Measurements from ENCODE around the gene MS4A10. TPM values are rescaled to one million over a fixed set of nuclear protein-coding genes. Genes with fewer than 3 reads are reported as not detected.

The MS4A10 gene
- total RNA-seq, 2 donors from 2014 or later: not detected

DNA sequence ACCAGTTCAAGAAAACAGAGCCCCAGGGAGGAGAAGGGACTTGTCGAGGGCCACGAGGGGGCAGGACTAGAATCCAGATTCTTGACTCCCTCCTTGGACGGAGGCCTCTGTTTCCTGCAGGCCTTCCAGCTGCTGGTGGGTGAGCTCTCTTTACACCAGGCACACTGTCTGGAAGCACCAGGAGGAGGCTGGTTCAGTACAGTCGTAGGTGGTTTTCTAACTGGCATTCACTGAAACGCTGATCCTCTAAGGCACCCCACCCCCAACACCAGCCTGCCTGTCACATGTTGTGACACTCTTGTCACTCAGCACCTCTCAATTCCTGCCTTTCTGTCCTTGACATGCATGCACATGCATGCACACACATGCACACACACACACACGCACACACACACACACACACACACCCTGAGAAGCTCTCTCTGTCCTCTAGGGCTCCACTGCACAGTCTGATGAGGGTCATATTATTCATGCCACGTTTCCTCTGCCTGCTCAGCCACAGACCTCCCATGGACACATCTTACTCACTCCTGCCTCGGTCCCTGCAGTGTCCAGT is 751 bp downstream of the MS4A10 start:
- H3K27ac Mint-ChIP-seq: no peak overlapping the region
- DNase-seq (ENCODE audit: low spot score) (no peak), ATAC-seq (no peak)
- no peak overlapping the region for H3K4me3 Mint-ChIP-seq
- H3K9me3 Mint-ChIP-seq: no peaks in the 10 kb centered on the region
- no peaks in the 10 kb centered on the region for H3K4me1 Mint-ChIP-seq (ENCODE audit: low read depth in 2 of 2)
- H3K36me3 Mint-ChIP-seq: no peaks in the 10 kb centered on the region
- no peaks in the 10 kb centered on the region for H3K27me3 Mint-ChIP-seq

DNA sequence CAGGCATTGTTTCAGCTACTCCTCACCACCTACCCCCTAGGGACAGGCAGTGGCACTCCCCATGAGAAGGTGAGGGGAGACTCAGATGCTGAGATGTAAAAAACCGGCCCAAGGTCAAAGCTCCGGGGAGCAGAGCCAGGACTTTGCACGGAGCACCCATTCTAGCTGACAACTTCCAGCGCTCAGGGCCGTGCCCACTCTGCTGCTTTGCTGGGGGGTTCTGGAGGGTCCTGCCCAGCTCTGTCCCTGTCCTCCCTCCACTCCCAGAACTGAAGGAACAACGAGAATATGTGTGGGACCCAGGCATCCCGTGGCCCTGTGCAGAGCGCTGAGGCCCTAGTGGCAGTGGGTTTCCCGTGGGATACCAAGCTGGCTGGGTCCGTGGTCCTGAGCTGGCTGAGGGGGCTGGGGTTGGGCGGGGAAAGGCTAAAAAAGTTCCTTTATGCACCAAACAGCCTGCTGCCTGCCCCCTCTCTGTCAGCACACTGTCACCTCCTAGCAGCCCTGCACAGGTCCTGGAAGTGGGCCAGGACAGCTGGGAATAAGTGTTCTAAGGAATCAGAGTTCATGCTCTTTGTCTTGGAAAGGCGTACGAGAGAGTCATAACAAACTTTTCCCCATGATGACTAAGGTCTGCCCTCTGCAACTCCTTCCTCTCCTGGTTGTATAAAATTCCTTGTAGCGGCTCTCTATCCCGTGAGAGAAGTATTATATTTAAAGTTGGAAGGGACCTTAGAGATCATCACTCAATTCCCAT is 1.9 kb downstream of the MS4A10 start:
- Mint-ChIP-seq H3K9me3 (no peaks in the 10 kb centered on the region), H3K36me3 (no peaks in the 10 kb centered on the region), H3K4me3 (no peak overlapping the region), H3K27me3 (no peaks in the 10 kb centered on the region), H3K27ac (no peak overlapping the region), H3K4me1 (ENCODE audit: low read depth in 2 of 2) (no peaks in the 10 kb centered on the region)
- ATAC-seq (no peak), DNase-seq (ENCODE audit: low spot score) (no peak)

GRCh38 chr11:60788401-60789125 is 3.4 kb downstream of the MS4A10 start:
- ATAC-seq (no peak), DNase-seq (ENCODE audit: low spot score) (no peak)
- Mint-ChIP-seq H3K27ac (no peak overlapping the region), H3K4me3 (no peak overlapping the region), H3K4me1 (ENCODE audit: low read depth in 2 of 2) (no peaks in the 10 kb centered on the region), H3K36me3 (no peaks in the 10 kb centered on the region), H3K9me3 (no peaks in the 10 kb centered on the region), H3K27me3 (peaks cover 0 to 2% of the 10 kb centered on the region in 2 donors)

- no peaks in the 10 kb centered on the region for H3K36me3 Mint-ChIP-seq
Measured at GRCh38 chr11:60790726-60791125, 5.6 kb downstream of the MS4A10 start.

DNA sequence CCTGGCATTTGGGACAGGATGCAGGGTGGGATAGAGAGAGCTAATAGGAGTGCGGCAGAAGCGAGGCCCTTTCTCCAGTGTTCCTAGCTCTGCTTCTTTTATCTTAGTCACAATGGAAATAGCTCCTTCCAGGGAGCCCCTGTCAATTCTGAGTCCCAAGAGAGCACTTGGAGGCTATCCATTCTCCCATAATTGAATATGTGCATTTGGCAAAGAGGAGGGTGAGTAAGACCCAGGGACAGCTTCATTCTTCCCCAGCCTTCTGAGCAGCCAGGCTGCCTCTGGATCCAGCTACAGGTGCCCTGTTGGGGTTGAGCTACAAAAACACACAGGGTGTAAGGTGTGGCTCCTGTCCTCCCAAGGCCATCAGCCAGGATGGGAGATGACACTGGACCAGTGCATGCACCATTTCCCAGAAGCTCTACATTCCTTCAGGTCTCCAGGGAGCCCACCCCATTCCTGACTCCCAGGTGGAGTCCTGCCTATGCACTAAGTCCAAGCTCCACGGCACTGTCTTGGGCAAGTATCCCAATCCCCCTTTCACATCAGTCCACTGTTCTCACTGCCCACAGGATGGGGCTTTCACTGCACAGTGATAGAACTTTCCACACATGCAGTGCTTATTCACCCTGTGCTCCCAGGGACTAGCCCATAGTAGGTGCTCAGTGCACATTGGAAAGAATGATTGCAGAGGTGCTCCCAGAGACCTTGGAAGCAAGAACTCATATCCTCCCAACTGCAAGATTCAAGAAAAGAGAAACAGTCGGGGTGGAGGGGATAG is 6.2 kb downstream of the MS4A10 start:
- ATAC-seq: no peak
- no peaks in the 10 kb centered on the region for H3K9me3 Mint-ChIP-seq
- H3K27me3 Mint-ChIP-seq: peaks cover 0 to 5% of the 10 kb centered on the region in 2 donors
- H3K36me3 Mint-ChIP-seq: no peaks in the 10 kb centered on the region
- no peak for DNase-seq (ENCODE audit: low spot score)
- H3K27ac Mint-ChIP-seq: no peak overlapping the region
- no peaks in the 10 kb centered on the region for H3K4me1 Mint-ChIP-seq (ENCODE audit: low read depth in 2 of 2)
- H3K4me3 Mint-ChIP-seq: no peak overlapping the region

More at GRCh38 chr11:60790726-60791125, 5.6 kb downstream of the MS4A10 start:
- Mint-ChIP-seq H3K9me3 (no peaks in the 10 kb centered on the region), H3K4me1 (ENCODE audit: low read depth in 2 of 2) (no peaks in the 10 kb centered on the region), H3K27ac (no peak overlapping the region), H3K27me3 (peaks cover 0 to 5% of the 10 kb centered on the region in 2 donors), H3K4me3 (no peak overlapping the region)
- DNase-seq (ENCODE audit: low spot score) (no peak), ATAC-seq (no peak)

DNA sequence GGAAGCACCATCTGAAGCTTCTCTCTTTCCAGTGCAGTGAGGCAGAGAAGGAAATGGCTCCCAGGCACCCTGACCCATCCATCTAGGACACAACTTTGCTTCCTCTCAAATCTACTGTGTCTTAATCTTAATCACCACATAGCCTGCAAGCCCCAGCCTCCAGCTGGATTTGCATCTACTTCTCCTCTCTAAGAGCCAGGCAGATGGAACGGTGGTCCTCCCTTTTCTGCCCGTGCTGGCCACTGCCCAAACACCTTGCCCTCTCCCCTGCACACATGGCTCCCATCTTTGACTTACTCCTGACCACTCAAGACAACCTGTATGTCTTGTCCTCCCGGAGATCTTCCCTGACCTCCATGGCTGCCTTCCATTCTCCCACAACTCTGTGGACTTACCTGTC is 7.4 kb downstream of the MS4A10 start:
- H3K4me1 Mint-ChIP-seq (ENCODE audit: low read depth in 2 of 2): no peaks in the 10 kb centered on the region
- H3K4me3 Mint-ChIP-seq: no peak overlapping the region
- peaks cover 0 to 5% of the 10 kb centered on the region in 2 donors for H3K27me3 Mint-ChIP-seq
- H3K36me3 Mint-ChIP-seq: no peaks in the 10 kb centered on the region
- DNase-seq (ENCODE audit: low spot score) (no peak), ATAC-seq (no peak)
- H3K9me3 Mint-ChIP-seq: no peaks in the 10 kb centered on the region
- no peak overlapping the region for H3K27ac Mint-ChIP-seq

DNA sequence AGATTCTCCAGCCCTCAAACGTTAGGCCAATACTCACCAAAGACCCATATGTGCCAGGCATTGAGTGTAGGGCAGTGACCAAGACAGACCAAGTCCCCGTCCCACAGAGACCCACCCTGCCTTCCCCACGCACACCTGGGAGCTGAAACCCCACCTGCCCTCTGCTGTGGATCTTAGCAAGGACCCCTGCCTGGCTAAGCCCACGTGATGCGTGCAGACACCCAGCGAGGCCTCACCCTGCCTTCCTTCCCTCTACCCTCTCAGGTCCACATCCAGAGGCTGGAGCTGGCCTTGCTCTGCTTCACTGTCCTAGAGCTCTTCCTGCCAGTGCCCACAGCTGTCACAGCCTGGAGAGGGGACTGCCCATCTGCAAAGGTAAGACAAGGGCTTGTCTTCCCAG is 10.2 kb downstream of the MS4A10 start:
- Mint-ChIP-seq H3K27me3 (peaks cover 0 to 7% of the 10 kb centered on the region in 2 donors), H3K4me1 (ENCODE audit: low read depth in 2 of 2) (no peaks in the 10 kb centered on the region)
- ATAC-seq: no peak

GRCh38 chr11:60797846-60798630 is 12.9 kb downstream of the MS4A10 start:
- Mint-ChIP-seq H3K36me3 (no peaks in the 10 kb centered on the region), H3K27me3 (peaks cover 8 to 12% of the 10 kb centered on the region in 2 donors), H3K9me3 (no peaks in the 10 kb centered on the region), H3K4me1 (ENCODE audit: low read depth in 2 of 2) (no peaks in the 10 kb centered on the region), H3K27ac (no peak overlapping the region), H3K4me3 (no peak overlapping the region)
- DNase-seq (ENCODE audit: low spot score) (no peak), ATAC-seq (no peak)

More for the DNA sequence above, 10.2 kb downstream of the MS4A10 start:
- no peak overlapping the region for H3K27ac Mint-ChIP-seq
- H3K4me3 Mint-ChIP-seq: no peak overlapping the region
- H3K9me3 Mint-ChIP-seq: no peaks in the 10 kb centered on the region
- no peak for DNase-seq (ENCODE audit: low spot score)
- no peaks in the 10 kb centered on the region for H3K36me3 Mint-ChIP-seq

DNA sequence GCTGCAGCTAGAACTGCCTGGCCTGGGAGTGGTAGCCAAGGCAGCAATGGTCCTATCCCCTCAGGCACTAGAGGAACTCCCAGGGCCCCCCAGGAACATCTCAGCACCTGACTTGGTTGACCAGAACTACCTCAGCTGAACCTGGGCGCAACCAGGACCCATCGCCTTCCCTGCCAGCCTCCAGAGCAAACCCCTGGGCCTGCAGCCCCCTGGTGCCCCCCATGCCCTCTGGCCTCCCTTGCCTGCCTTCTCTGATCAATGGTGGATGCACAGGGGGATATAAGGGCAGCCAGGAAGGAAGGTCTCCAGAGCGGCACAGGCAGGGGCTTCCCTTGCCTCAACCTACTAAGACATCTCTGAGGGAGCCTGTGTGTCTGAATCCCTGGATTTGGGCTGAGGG is 13.5 kb downstream of the MS4A10 start:
- Mint-ChIP-seq H3K27me3 (peaks cover 8 to 12% of the 10 kb centered on the region in 2 donors), H3K4me1 (ENCODE audit: low read depth in 2 of 2) (no peaks in the 10 kb centered on the region), H3K36me3 (no peaks in the 10 kb centered on the region), H3K9me3 (no peaks in the 10 kb centered on the region), H3K27ac (no peak overlapping the region), H3K4me3 (no peak overlapping the region)
- no peak for DNase-seq (ENCODE audit: low spot score)
- no peak for ATAC-seq

DNA sequence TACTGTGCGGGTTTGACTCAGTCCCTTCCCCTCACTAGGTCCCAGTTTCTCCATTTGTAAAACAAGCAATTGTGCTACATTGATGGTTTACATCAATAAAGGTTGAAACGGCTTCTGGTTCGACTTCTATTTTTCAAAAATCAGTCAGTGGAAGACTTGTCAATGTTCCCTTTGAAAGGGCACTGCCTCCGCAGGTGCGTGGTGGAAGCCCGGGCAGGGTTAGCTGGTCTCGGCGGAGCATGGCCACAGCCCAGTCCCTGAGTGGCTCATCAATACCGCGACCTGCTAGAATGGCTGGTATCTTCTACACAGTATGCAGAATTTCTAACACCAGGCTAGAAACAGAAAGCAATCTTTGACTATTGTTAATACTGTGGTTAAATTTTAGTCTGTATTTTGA is 16.1 kb downstream of the MS4A10 start:
- Mint-ChIP-seq H3K4me1 (ENCODE audit: low read depth in 2 of 2) (no peaks in the 10 kb centered on the region), H3K9me3 (no peaks in the 10 kb centered on the region), H3K4me3 (no peak overlapping the region), H3K27me3 (peaks cover 11 to 19% of the 10 kb centered on the region in 2 donors), H3K27ac (no peak overlapping the region), H3K36me3 (no peaks in the 10 kb centered on the region)
- ATAC-seq: no peak
- no peak for DNase-seq (ENCODE audit: low spot score)

GRCh38 chr11:60803273-60803936 is 18.3 kb downstream of the MS4A10 start:
- Mint-ChIP-seq H3K4me1 (ENCODE audit: low read depth in 2 of 2) (no peaks in the 10 kb centered on the region), H3K4me3 (no peak overlapping the region), H3K36me3 (no peaks in the 10 kb centered on the region), H3K27ac (no peak overlapping the region), H3K9me3 (no peaks in the 10 kb centered on the region), H3K27me3 (peaks cover 9 to 25% of the 10 kb centered on the region in 2 donors)
- ATAC-seq (no peak), DNase-seq (ENCODE audit: low spot score) (no peak)

GRCh38 chr11:60809249-60809648 is 24.1 kb downstream of the MS4A10 start:
- Mint-ChIP-seq H3K36me3 (no peaks in the 10 kb centered on the region), H3K4me1 (ENCODE audit: low read depth in 2 of 2) (no peaks in the 10 kb centered on the region), H3K4me3 (no peak overlapping the region), H3K27ac (no peak overlapping the region), H3K27me3 (peaks cover 13 to 14% of the 10 kb centered on the region in 2 donors), H3K9me3 (no peaks in the 10 kb centered on the region)
- ATAC-seq (peak in 1 of 2 donors; percentile 31), DNase-seq (ENCODE audit: low spot score) (no peak)

- no peak overlapping the region for H3K27ac Mint-ChIP-seq
- no peaks in the 10 kb centered on the region for H3K4me1 Mint-ChIP-seq (ENCODE audit: low read depth in 2 of 2)
- ATAC-seq (no peak), DNase-seq (ENCODE audit: low spot score) (no peak)
- H3K36me3 Mint-ChIP-seq: no peaks in the 10 kb centered on the region
- no peaks in the 10 kb centered on the region for H3K9me3 Mint-ChIP-seq
- no peak overlapping the region for H3K4me3 Mint-ChIP-seq
- H3K27me3 Mint-ChIP-seq: peaks cover 13 to 14% of the 10 kb centered on the region in 2 donors
Measured at GRCh38 chr11:60809691-60810090, 24.6 kb downstream of the MS4A10 start.

Measured in natural killer cell treated with Interleukin-12 subunit alpha and Interleukin-12 subunit beta and Interleukin-15 and Interleukin-18, amount 100 ng/mL, for 72 hours (primary cell).